Panc1 (cell line): ENCODE measurements around the gene PSMB7. TPM values are rescaled to one million over a fixed set of nuclear protein-coding genes. Genes with fewer than 3 reads are reported as not detected.

Source experiments
- ATAC-seq: fragments of 200-7000 bp; cut with Tn5 transposase; 2 replicates; pipeline ENCODE4 v1.9.1; 2020; ENCODE audit warnings: mild to moderate bottlenecking, moderate library complexity
- BruUV-seq: library from RNA; stranded (reverse); fragments of 400-500 nt; replicated peaks from 2 replicates; lab custom pipeline; 2021; lab: Mats Ljungman, UMichigan
- CTCF ChIA-PET: fragments of 300-600 bp; sonication (Branson Sonifier 250); formaldehyde crosslinking; loops from one replicate; lab custom pipeline; 2022; ENCODE audit warnings: antibody characterized with exemption; lab: Charles Lee
- POLR2A ChIA-PET: fragments of 300-600 bp; sonication (Branson Sonifier 250); formaldehyde crosslinking; loops from one replicate; lab custom pipeline; 2022; ENCODE audit warnings: antibody characterized with exemption; lab: Charles Lee
- DNase-seq: peaks from one replicate; pipeline ENCODE4 v3.0.0-alpha.2; 2010; ENCODE audit warnings: low read depth, low spot score
- H3K27ac ChIP-seq: 2 replicates; pipeline ENCODE4 v1.5.1; 2011; ENCODE audit warnings: mild to moderate bottlenecking, low read length, inconsistent platforms
- H3K27me3 ChIP-seq: fragments of 200-500 bp; sonication (Bioruptor generic); 2 replicates; pipeline ENCODE4 v1.6.0; 2014; ENCODE audit warnings: low read length, inconsistent platforms; ENCODE audit not compliant: control insufficient read depth, insufficient read depth
- H3K36me3 ChIP-seq: fragments of 200-500 bp; sonication (Bioruptor generic); 2 replicates; pipeline ENCODE4 v1.5.1; 2014; ENCODE audit warnings: inconsistent platforms, mild to moderate bottlenecking, low read length, moderate library complexity; ENCODE audit not compliant: control insufficient read depth, insufficient read depth
- H3K4me1 ChIP-seq: 2 replicates; pipeline ENCODE4 v1.5.1; 2011; ENCODE audit warnings: inconsistent platforms, mild to moderate bottlenecking, low read length, moderate library complexity; ENCODE audit not compliant: control insufficient read depth, insufficient read depth
- H3K4me3 ChIP-seq, 2 experiments: 2 replicates each; pipeline ENCODE4 v1.5.1; 2011 to 2012; ENCODE audit warnings: low read depth in 2 of 2, low read length in 2 of 2, mild to moderate bottlenecking in 2 of 2, inconsistent platforms in 1 of 2, moderate library complexity in 1 of 2
- H3K9me3 ChIP-seq: fragments of 200-500 bp; sonication (Bioruptor generic); 2 replicates; pipeline ENCODE4 v1.5.1; 2014; ENCODE audit warnings: low read depth, mild to moderate bottlenecking, inconsistent platforms, low read length, moderate library complexity; ENCODE audit not compliant: control insufficient read depth, insufficient read depth
- POLR2AphosphoS5 ChIP-seq: IDR thresholded peaks from 2 replicates; pipeline ENCODE4 v1.6.1; 2012; ENCODE audit warnings: mild to moderate bottlenecking, low read depth, low read length, moderate library complexity
- SIN3A ChIP-seq: IDR thresholded peaks from 2 replicates; pipeline ENCODE4 v1.6.1; 2012; ENCODE audit warnings: low read depth, mild to moderate bottlenecking, low read length, moderate library complexity, borderline replicate concordance; ENCODE audit not compliant: insufficient read depth
- TCF7L2 ChIP-seq: IDR thresholded peaks from 2 replicates; pipeline ENCODE4 v1.6.1; 2011; ENCODE audit warnings: mild to moderate bottlenecking, low read depth, low read length, inconsistent platforms
- in situ Hi-C: cut with HindIII; loops from 2 replicates; pipeline ENCODE4 v1.10.0; 2016; ENCODE audit warnings: low sequenced_read_pairs, low pct_unique_long_range_greater_than_20kb
- intact Hi-C: fragments of 100-400 bp; cut with micrococcal nuclease; formaldehyde crosslinking; loops from one replicate; pipeline ENCODE4 v1.10.0; 2022; ENCODE audit not compliant: unreplicated experiment
- total RNA-seq: library from RNA; stranded (reverse); gene quantifications from one replicate; pipeline ENCODE4 v1.2.1, GENCODE V29; 2021; ENCODE audit not compliant: unreplicated experiment
- TF ChIP-seq, protein P1 (sequence below), 2 experiments: IDR thresholded peaks; 2 replicates each; pipeline ENCODE4 v1.6.1; 2011 to 2012; ENCODE audit warnings: low read depth in 2 of 2, control low read depth in 1 of 2, low read length in 1 of 2, mild to moderate bottlenecking in 1 of 2, moderate library complexity in 1 of 2; ENCODE audit not compliant: insufficient read depth in 1 of 2
- TF ChIP-seq, protein P2 (sequence below): fragments of 450-650 bp; IDR thresholded peaks from 2 replicates; pipeline ENCODE4 v1.5.1; 2017; ENCODE audit warnings: mild to moderate bottlenecking

The PSMB7 gene
- total RNA-seq, 1 experiment from 2014 or later: 167 TPM

DNA sequence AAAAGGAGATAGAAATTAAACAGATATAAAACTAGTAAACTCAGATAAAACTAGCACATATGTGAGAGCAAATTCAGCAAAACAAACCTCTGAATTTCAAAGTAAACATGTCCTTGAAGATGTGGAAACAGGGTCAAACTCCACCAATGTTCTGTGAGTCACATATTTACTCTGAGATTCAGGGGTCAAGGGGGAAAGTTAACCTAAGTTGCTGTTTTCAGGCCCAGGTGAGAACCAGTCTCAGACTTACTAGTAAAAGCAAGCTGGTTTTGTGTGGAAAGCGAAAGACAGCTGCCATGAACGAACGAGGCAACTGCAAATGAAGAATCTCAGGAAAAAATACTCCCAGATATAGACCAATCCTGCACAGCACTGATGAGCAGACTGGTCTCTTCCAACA, 29.0 kb downstream of the PSMB7 start:
- H3K4me3 ChIP-seq: peak overlapping the region in 1 of 2 experiments; percentile 20; a peak in 2 of 4 replicates
- peaks cover 6% of the 10 kb centered on the region for H3K36me3 ChIP-seq
- in situ Hi-C loops (no loop called here), intact Hi-C loops (no loop called here)
- ATAC-seq (no peak), DNase-seq (no peak)
- CTCF ChIA-PET: interaction anchor here (0.5 kb wide), 1 partner anchor 312 kb away, joined by 3 read pairs; no protein-coding TSS in a partner anchor
- H3K9me3 ChIP-seq: no peaks in the 10 kb centered on the region
- POLR2A ChIA-PET: interaction anchor here (0.7 kb wide), 2 partner anchors 14 to 126 kb away, joined by 4 read pairs; no protein-coding TSS in a partner anchor
- H3K27ac ChIP-seq: peak overlapping the region; percentile 97
- peaks cover 61% of the 10 kb centered on the region for H3K4me1 ChIP-seq
- no peaks in the 10 kb centered on the region for H3K27me3 ChIP-seq
- TF ChIP-seq SIN3A (no peak), TCF7L2 (no peak), POLR2AphosphoS5 (no peak)
- TF ChIP-seq, protein P1, sequence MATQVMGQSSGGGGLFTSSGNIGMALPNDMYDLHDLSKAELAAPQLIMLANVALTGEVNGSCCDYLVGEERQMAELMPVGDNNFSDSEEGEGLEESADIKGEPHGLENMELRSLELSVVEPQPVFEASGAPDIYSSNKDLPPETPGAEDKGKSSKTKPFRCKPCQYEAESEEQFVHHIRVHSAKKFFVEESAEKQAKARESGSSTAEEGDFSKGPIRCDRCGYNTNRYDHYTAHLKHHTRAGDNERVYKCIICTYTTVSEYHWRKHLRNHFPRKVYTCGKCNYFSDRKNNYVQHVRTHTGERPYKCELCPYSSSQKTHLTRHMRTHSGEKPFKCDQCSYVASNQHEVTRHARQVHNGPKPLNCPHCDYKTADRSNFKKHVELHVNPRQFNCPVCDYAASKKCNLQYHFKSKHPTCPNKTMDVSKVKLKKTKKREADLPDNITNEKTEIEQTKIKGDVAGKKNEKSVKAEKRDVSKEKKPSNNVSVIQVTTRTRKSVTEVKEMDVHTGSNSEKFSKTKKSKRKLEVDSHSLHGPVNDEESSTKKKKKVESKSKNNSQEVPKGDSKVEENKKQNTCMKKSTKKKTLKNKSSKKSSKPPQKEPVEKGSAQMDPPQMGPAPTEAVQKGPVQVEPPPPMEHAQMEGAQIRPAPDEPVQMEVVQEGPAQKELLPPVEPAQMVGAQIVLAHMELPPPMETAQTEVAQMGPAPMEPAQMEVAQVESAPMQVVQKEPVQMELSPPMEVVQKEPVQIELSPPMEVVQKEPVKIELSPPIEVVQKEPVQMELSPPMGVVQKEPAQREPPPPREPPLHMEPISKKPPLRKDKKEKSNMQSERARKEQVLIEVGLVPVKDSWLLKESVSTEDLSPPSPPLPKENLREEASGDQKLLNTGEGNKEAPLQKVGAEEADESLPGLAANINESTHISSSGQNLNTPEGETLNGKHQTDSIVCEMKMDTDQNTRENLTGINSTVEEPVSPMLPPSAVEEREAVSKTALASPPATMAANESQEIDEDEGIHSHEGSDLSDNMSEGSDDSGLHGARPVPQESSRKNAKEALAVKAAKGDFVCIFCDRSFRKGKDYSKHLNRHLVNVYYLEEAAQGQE (IDR thresholded peaks at IDR 0.05; ENCODE audit: insufficient read depth in 1 of 2, low read depth in 2 of 2, low read length in 1 of 2): no peak
- TF ChIP-seq, protein P2, sequence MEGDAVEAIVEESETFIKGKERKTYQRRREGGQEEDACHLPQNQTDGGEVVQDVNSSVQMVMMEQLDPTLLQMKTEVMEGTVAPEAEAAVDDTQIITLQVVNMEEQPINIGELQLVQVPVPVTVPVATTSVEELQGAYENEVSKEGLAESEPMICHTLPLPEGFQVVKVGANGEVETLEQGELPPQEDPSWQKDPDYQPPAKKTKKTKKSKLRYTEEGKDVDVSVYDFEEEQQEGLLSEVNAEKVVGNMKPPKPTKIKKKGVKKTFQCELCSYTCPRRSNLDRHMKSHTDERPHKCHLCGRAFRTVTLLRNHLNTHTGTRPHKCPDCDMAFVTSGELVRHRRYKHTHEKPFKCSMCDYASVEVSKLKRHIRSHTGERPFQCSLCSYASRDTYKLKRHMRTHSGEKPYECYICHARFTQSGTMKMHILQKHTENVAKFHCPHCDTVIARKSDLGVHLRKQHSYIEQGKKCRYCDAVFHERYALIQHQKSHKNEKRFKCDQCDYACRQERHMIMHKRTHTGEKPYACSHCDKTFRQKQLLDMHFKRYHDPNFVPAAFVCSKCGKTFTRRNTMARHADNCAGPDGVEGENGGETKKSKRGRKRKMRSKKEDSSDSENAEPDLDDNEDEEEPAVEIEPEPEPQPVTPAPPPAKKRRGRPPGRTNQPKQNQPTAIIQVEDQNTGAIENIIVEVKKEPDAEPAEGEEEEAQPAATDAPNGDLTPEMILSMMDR: no peak
- no TSS peak for BruUV-seq

DNA sequence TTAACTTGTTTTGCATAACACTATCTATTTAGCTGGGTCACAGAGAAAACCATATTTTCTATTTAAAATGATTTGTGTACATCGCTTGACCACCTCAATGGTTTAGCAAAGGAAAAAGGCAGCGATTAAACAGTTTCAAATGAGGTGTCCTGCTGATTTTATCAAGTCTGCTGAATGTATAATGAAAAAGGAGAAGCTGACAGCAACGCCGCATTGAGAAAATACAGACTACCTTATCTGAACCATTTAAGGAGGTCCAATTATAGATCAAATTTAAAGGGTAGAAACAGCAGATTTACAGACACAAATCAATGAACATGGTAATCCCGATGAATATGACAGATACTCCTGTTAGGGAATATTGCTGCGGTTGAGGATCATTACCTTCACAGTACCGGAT, 29.6 kb downstream of the PSMB7 start:
- ATAC-seq: no peak
- H3K4me3 ChIP-seq: no peak overlapping the region
- H3K36me3 ChIP-seq: peaks cover 6% of the 10 kb centered on the region
- no peaks in the 10 kb centered on the region for H3K27me3 ChIP-seq
- POLR2A ChIA-PET: no interaction called here
- TF ChIP-seq, protein P2: no peak
- TF ChIP-seq POLR2AphosphoS5 (no peak), SIN3A (no peak), TCF7L2 (no peak)
- TF ChIP-seq, protein P1 (IDR thresholded peaks at IDR 0.05; ENCODE audit: insufficient read depth in 1 of 2, low read depth in 2 of 2, low read length in 1 of 2): no peak
- no TSS peak for BruUV-seq
- DNase-seq: no peak
- H3K9me3 ChIP-seq: no peaks in the 10 kb centered on the region
- in situ Hi-C loops (no loop called here), intact Hi-C loops (no loop called here)
- peak overlapping the region; percentile 31; the same call in 1 of the 2 replicates for H3K27ac ChIP-seq
- CTCF ChIA-PET: no interaction called here
- peaks cover 55% of the 10 kb centered on the region for H3K4me1 ChIP-seq
